Keratinocyte (primary cell): ENCODE results near the gene ZFYVE9. TPM values are rescaled to one million over a fixed set of nuclear protein-coding genes. Genes with fewer than 3 reads are reported as not detected.
"Not testable (repeated sequence)": the region's sequence is repeated elsewhere in the genome, so short reads cannot be mapped to it uniquely, and the experiment has no call there.

ENCODE experiments used
- DNase-seq: peaks from one replicate; pipeline ENCODE4 v3.0.0-alpha.2; 2011; ENCODE audit warnings: low read depth, missing footprints, low spot score
- FAIRE-seq: peaks from 2 replicates; lab custom pipeline; 2011; peaks lifted over from hg19 to GRCh38; lab: Jason Lieb, UNC
- H2AFZ ChIP-seq: 2 replicates; pipeline ENCODE4 v1.6.0; 2012; ENCODE audit warnings: low read length, control low read depth, inconsistent platforms; ENCODE audit not compliant: control insufficient read depth
- H3K27ac ChIP-seq: 2 replicates; pipeline ENCODE4 v1.5.1; 2011; ENCODE audit warnings: low read length; ENCODE audit not compliant: control insufficient read depth, insufficient read depth
- H3K27me3 ChIP-seq: 3 replicates; pipeline ENCODE4 v1.6.0; 2011; ENCODE audit warnings: low read length; ENCODE audit not compliant: control insufficient read depth, insufficient read depth; ENCODE audit errors: extremely low read depth
- H3K36me3 ChIP-seq, 2 experiments: 2 replicates in 1 of 2; 3 replicates in 1 of 2; pipeline ENCODE4 v1.5.1; 2011; ENCODE audit warnings: low read length in 2 of 2, mild to moderate bottlenecking in 1 of 2; ENCODE audit not compliant: control insufficient read depth in 2 of 2, insufficient read depth in 2 of 2; ENCODE audit errors: extremely low read depth in 1 of 2
- H3K4me1 ChIP-seq: 3 replicates; pipeline ENCODE4 v1.5.1; 2011; ENCODE audit warnings: low read length; ENCODE audit not compliant: control insufficient read depth, insufficient read depth; ENCODE audit errors: extremely low read depth
- H3K4me2 ChIP-seq: 3 replicates; pipeline ENCODE4 v1.6.0; 2011; ENCODE audit warnings: low read depth, low read length; ENCODE audit not compliant: control insufficient read depth, insufficient read depth; ENCODE audit errors: extremely low read depth
- H3K4me3 ChIP-seq, 3 experiments: fragments of 200-600 bp in 1 of 3; sonication (generic) in 1 of 3; 2 replicates in 2 of 3; 3 replicates in 1 of 3; pipeline ENCODE4 v1.5.1; 2011 to 2016; ENCODE audit warnings: low read length in 3 of 3, mild to moderate bottlenecking in 3 of 3, control low read depth in 2 of 3, inconsistent platforms in 1 of 3, low read depth in 1 of 3, mixed read lengths in 1 of 3, mixed run types in 1 of 3, moderate library complexity in 1 of 3; ENCODE audit not compliant: control insufficient read depth in 2 of 3, insufficient read depth in 2 of 3; ENCODE audit errors: extremely low read depth in 1 of 3
- H3K79me2 ChIP-seq: 2 replicates; pipeline ENCODE4 v1.6.0; 2012; ENCODE audit warnings: low read length; ENCODE audit not compliant: control insufficient read depth, insufficient read depth
- H3K9ac ChIP-seq: 3 replicates; pipeline ENCODE4 v1.6.0; 2011; ENCODE audit warnings: low read length; ENCODE audit not compliant: control insufficient read depth, insufficient read depth; ENCODE audit errors: extremely low read depth
- H3K9me1 ChIP-seq: 3 replicates; pipeline ENCODE4 v1.6.0; 2011; ENCODE audit warnings: low read length; ENCODE audit not compliant: control insufficient read depth, insufficient read depth; ENCODE audit errors: extremely low read depth
- H3K9me3 ChIP-seq: 2 replicates; pipeline ENCODE4 v1.5.1; 2012; ENCODE audit warnings: low read depth, low read length; ENCODE audit not compliant: control insufficient read depth
- H4K20me1 ChIP-seq: 3 replicates; pipeline ENCODE4 v1.6.0; 2011; ENCODE audit warnings: low read length; ENCODE audit not compliant: control insufficient read depth, insufficient read depth; ENCODE audit errors: extremely low read depth
- EZH2 ChIP-seq: IDR thresholded peaks from one replicate; pipeline ENCODE4 v1.6.1; 2012; ENCODE audit warnings: inconsistent platforms, mild to moderate bottlenecking, low read length, moderate library complexity
- dilution Hi-C: fragments of 300-500 bp; cut with MboI; formaldehyde crosslinking; loops from one replicate; pipeline ENCODE4 v1.7.0; 2020; ENCODE audit warnings: low sequenced_read_pairs; ENCODE audit not compliant: extremely low pct_ligation_motif_present
- polyA plus RNA-seq, 5 experiments: library from polyadenylated mRNA; depleted of rRNA in 3 of 5; stranded (reverse) in 3 of 5; stranded (forward) in 1 of 5; unstranded in 1 of 5; fragments of >200 nt; gene quantifications; 1 replicate in 1 of 5; 2 replicates in 3 of 5; 3 replicates in 1 of 5; pipeline versions ENCODE4 v1.2.1 to v1.2.3, GENCODE V29; 2011 to 2012; ENCODE audit warnings: missing spikeins in 2 of 5, low read depth in 1 of 5, low replicate concordance in 1 of 5
- TF ChIP-seq, protein P1 (sequence below), 3 experiments: IDR thresholded peaks in 1 of 3; conservative IDR thresholded peaks in 1 of 3; optimal IDR thresholded peaks in 1 of 3; 2 replicates in 2 of 3; 3 replicates in 1 of 3; pipeline versions ENCODE3 to v1.5.1; 2011; ENCODE audit warnings: low read length in 3 of 3, mild to moderate bottlenecking in 3 of 3, moderate library complexity in 2 of 3, control low read depth in 1 of 3, inconsistent platforms in 1 of 3; ENCODE audit not compliant: insufficient read depth in 2 of 3; ENCODE audit errors: extremely low read depth in 1 of 3

The ZFYVE9 gene
- polyA plus RNA-seq, 1 donor (not counting 4 experiments of a cell fraction or from before 2014, with no cell fraction given), result 27.7 TPM

DNA sequence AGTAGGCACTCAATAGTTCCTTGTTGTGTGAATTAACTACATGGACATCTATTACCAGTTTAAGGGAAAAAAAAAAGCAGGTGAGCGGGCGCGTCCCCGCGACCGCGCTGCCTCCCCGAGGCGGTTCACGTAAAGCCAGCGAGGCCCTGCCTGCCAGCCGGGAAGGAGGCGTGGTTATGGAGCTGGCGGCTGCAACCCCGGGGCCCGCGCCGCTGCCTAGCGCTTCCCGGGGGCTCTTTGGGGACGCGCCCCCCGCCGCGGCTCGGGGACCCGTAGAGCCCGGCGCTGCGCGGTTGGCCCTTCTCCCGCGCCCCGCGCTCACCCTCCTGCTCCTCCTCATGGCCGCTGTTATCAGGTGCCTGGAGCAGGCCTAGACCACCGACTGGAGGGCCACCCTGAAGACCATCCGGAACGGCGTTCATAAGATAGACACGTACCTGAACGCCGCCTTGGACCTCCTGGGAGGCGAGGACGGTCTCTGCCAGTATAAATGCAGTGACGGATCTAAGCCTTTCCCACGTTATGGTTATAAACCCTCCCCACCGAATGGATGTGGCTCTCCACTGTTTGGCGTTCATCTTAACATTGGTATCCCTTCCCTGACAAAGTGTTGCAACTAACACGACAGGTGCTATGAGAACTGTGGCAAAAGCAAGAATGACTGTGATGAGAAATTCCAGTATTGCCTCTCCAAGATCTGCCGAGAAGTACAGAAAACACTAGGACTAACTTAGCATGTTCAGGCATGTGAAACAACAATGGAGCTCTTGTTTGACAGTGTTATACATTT, 226.7 kb downstream of the ZFYVE9 start:
- H4K20me1 ChIP-seq, result no peaks in the 10 kb centered on the region
- peak overlapping the region; percentile 69 for H3K9ac ChIP-seq
- peaks cover 15% of the 10 kb centered on the region for H3K79me2 ChIP-seq
- FAIRE-seq (peak; percentile 96), DNase-seq (peak; percentile 36)
- dilution Hi-C loops, result no loop called here
- peak overlapping the region; percentile 70 for H2AFZ ChIP-seq
- peaks cover 2% of the 10 kb centered on the region for H3K9me1 ChIP-seq
- H3K4me1 ChIP-seq, result peaks cover 29% of the 10 kb centered on the region
- H3K9me3 ChIP-seq, result no peaks in the 10 kb centered on the region
- H3K27me3 ChIP-seq, result no peaks in the 10 kb centered on the region
- TF ChIP-seq, protein P1, sequence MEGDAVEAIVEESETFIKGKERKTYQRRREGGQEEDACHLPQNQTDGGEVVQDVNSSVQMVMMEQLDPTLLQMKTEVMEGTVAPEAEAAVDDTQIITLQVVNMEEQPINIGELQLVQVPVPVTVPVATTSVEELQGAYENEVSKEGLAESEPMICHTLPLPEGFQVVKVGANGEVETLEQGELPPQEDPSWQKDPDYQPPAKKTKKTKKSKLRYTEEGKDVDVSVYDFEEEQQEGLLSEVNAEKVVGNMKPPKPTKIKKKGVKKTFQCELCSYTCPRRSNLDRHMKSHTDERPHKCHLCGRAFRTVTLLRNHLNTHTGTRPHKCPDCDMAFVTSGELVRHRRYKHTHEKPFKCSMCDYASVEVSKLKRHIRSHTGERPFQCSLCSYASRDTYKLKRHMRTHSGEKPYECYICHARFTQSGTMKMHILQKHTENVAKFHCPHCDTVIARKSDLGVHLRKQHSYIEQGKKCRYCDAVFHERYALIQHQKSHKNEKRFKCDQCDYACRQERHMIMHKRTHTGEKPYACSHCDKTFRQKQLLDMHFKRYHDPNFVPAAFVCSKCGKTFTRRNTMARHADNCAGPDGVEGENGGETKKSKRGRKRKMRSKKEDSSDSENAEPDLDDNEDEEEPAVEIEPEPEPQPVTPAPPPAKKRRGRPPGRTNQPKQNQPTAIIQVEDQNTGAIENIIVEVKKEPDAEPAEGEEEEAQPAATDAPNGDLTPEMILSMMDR (optimal IDR thresholded peaks at IDR 0.05 in 1 of 3, IDR thresholded peaks at IDR 0.05 in 1 of 3, conservative IDR thresholded peaks at IDR 0.05 in 1 of 3; ENCODE audit: extremely low read depth in 1 of 3, insufficient read depth in 2 of 3, low read length in 3 of 3), result peak in 1 of 3 experiments; percentile 17
- no peak for TF ChIP-seq EZH2
- peak overlapping the region; percentile 43 to 69 (median 63) for H3K4me3 ChIP-seq
- H3K27ac ChIP-seq, result peak overlapping the region; percentile 68
- H3K4me2 ChIP-seq, result peak overlapping the region; percentile 90
- peaks cover 2 to 10% of the 10 kb centered on the region in 2 experiments for H3K36me3 ChIP-seq

DNA sequence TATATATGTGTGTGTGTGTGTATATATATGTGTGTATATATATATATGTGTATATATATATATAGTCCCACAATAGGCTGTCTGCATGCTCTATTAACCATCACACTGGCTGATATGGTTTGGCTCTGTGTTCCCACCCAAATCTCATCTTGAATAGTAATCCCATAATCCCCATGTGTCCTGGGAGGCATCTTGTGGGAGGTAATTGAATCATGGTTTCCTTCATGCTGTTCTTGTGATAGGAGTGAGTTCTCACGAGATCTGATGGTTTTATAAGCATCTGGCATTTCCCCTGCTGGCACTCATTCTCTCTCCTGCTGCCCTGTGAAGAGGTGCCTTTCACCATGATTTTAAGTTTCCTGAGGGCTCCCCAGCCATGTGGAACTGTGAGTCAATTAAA, 228.0 kb downstream of the ZFYVE9 start:
- H3K36me3 ChIP-seq, DNase-seq, H3K4me2 ChIP-seq, H3K27me3 ChIP-seq, H3K79me2 ChIP-seq, H3K9me1 ChIP-seq, H4K20me1 ChIP-seq, H3K9me3 ChIP-seq, H2AFZ ChIP-seq, H3K4me3 ChIP-seq, dilution Hi-C loops, H3K27ac ChIP-seq, H3K9ac ChIP-seq, FAIRE-seq: not testable (repeated sequence)
- peaks cover 25% of the 10 kb centered on the region for H3K4me1 ChIP-seq
